ENCODE results near the gene PLCD4. TPM values are rescaled to one million over a fixed set of nuclear protein-coding genes. Genes with fewer than 3 reads are reported as not detected.

PLCD4 gene
- total and polyA plus RNA-seq, 4 donors, result 0.05 to 0.51 (median 0.12) TPM

DNA sequence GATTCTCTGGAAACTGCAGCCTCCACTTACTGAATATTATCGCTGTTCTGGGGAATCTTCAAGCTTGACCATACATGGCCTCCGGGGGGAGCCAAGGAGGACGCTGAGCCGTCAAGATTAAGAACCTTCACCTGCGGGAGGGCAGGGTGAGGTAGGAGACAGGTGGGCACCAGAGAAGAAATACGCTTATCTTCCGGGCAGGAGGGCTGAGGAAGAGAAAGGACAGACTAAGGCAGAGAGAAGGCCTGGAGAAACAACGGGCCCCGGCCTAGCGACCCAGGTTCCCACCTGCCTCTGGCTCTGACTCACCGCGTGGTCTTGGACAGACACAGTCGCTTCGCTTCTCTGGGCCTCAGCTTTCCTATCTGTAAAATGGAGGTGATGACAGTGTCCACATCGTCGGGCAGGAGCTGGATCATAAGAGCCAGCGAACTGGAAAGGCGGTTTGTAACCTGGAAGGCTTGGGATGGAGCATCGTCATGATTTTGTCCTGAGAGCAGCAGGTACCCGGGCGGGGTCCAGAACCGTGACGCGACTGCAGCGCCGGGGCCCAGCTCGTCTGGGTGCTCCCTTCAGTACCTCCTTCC lies 51.1 kb downstream of the PLCD4 start:
- no peaks in the 10 kb centered on the region for H3K27me3 ChIP-seq (ENCODE audit: control insufficient read depth in 4 of 4, insufficient read depth in 4 of 4, low read length in 3 of 4)
- H3K4me1 ChIP-seq (ENCODE audit: control insufficient read depth in 4 of 4, insufficient read depth in 4 of 4, low read length in 3 of 4), result peaks cover 9 to 22% (median 14%) of the 10 kb centered on the region in 4 donors
- peak overlapping the region; percentile 73 to 91 (median 87) for H3K4me3 ChIP-seq (ENCODE audit: low read depth in 1 of 3, low read length in 3 of 3)
- TF ChIP-seq HNF4A (conservative IDR thresholded peaks at IDR 0.05), result no peak
- H3K36me3 ChIP-seq (ENCODE audit: control insufficient read depth in 4 of 4, insufficient read depth in 3 of 4, low read depth in 1 of 4, low read length in 3 of 4), result peaks cover 9 to 42% (median 24%) of the 10 kb centered on the region in 4 donors
- peak overlapping the region; percentile 13 to 29 for H3K27ac ChIP-seq (ENCODE audit: low read depth in 1 of 2, low read length in 2 of 2)
- DNase-seq (ENCODE audit: low spot score), result peak; percentile 51
- WGBS, result 5% methylated on average over 27 of the region's 27 CpGs
- H3K9ac ChIP-seq (ENCODE audit: low read depth in 1 of 2, low read length in 2 of 2), result peak overlapping the region; percentile 42 to 50
- no peaks in the 10 kb centered on the region for H3K9me3 ChIP-seq (ENCODE audit: control insufficient read depth in 4 of 4, low read length in 3 of 4)

DNA sequence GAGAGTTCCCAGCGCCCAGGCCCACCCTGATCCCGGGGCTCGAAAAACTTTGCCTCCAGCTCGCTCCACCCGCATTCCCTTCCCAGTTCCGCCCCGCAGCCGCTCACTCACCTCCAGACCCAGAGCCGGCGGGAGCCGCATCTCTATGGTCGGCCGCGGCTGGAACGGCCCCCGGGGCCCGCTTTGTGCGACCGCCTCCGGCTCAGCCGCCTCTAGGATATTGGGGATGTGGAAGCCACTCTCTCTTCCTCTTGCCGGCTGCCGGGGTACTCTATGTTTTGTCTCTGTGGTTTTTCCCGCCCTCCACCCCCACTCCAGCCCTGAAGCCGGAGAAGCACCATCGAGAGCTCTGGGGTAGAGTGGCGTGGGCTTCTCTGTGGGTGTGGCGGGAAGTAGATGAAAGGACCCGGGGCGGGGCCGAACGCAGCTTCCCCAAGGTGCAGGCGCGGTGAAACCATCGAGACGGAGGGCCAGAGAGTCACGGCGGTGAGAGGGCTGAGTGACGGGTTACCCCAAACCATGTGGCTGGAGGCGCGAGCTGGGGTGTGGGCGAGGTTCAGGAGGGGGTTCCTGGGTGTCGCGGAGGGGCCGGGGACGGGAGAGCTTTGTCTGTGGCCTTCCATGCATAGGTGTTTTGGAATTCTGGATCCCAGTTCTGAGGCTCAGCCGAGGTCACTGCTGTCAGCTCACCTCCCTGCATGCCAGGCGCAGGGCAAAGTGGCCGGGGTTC lies 51.7 kb downstream of the PLCD4 start, which contains the start of the genes BCS1L and ZNF142:
BCS1L (plus strand) TSS at position 426 of the 730 bp plus-strand sequence. CDS start 1,305 bp downstream, outside the sequence.
ZNF142 (minus strand) TSS at position 366 of the 730 bp plus-strand sequence. CDS start 3,194 bp downstream, outside the sequence.
- Histone ChIP-seq H3K27ac (ENCODE audit: low read depth in 1 of 2, low read length in 2 of 2) (peak within 1 kb of the TSS; percentile 29 to 36), H3K9me3 (ENCODE audit: control insufficient read depth in 4 of 4, low read length in 3 of 4) (no peaks in the 10 kb centered on the region), H3K36me3 (ENCODE audit: control insufficient read depth in 4 of 4, insufficient read depth in 3 of 4, low read depth in 1 of 4, low read length in 3 of 4) (peaks cover 16 to 46% (median 26%) of the 10 kb centered on the region in 4 donors), H3K27me3 (ENCODE audit: control insufficient read depth in 4 of 4, insufficient read depth in 4 of 4, low read length in 3 of 4) (no peaks in the 10 kb centered on the region), H3K4me3 (ENCODE audit: low read depth in 1 of 3, low read length in 3 of 3) (peak within 1 kb of the TSS; percentile 73 to 91 (median 87)), H3K4me1 (ENCODE audit: control insufficient read depth in 4 of 4, insufficient read depth in 4 of 4, low read length in 3 of 4) (peaks cover 9 to 22% (median 14%) of the 10 kb centered on the region in 4 donors), H3K9ac (ENCODE audit: low read depth in 1 of 2, low read length in 2 of 2) (peak within 1 kb of the TSS; percentile 42 to 50)
- peak; percentile 88 for DNase-seq (ENCODE audit: low spot score)
- under 1% methylated on average over 49 of the region's 49 CpGs for WGBS
- TF ChIP-seq RXRA (IDR thresholded peaks at IDR 0.05) (peak; percentile 39 to 64), EGR1 (IDR thresholded peaks at IDR 0.05; ENCODE audit: low read depth in 2 of 2) (peak in 1 of 2 donors; percentile 48), FOXA1 (IDR thresholded peaks at IDR 0.05) (no peak), JUND (IDR thresholded peaks at IDR 0.05) (peak in 1 of 2 donors; percentile 28), SP1 (IDR thresholded peaks at IDR 0.05) (peak; percentile 53), NR2F2 (IDR thresholded peaks at IDR 0.05) (no peak), RAD21 (IDR thresholded peaks at IDR 0.05) (peak; percentile 44 to 52), GABPA (IDR thresholded peaks at IDR 0.05 in 1 of 2, conservative IDR thresholded peaks at IDR 0.05 in 1 of 2) (peak in 1 of 2 donors; percentile 92), YY1 (IDR thresholded peaks at IDR 0.05) (peak; percentile 84), TAF1 (conservative IDR thresholded peaks at IDR 0.05) (peak; percentile 53), HNF4G (IDR thresholded peaks at IDR 0.05) (no peak), HNF4A (conservative IDR thresholded peaks at IDR 0.05) (peak; percentile 13 to 30)
- TF ChIP-seq, protein P1, sequence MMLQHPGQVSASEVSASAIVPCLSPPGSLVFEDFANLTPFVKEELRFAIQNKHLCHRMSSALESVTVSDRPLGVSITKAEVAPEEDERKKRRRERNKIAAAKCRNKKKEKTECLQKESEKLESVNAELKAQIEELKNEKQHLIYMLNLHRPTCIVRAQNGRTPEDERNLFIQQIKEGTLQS (IDR thresholded peaks at IDR 0.05), result peak; percentile 35
- TF ChIP-seq, protein P2, sequence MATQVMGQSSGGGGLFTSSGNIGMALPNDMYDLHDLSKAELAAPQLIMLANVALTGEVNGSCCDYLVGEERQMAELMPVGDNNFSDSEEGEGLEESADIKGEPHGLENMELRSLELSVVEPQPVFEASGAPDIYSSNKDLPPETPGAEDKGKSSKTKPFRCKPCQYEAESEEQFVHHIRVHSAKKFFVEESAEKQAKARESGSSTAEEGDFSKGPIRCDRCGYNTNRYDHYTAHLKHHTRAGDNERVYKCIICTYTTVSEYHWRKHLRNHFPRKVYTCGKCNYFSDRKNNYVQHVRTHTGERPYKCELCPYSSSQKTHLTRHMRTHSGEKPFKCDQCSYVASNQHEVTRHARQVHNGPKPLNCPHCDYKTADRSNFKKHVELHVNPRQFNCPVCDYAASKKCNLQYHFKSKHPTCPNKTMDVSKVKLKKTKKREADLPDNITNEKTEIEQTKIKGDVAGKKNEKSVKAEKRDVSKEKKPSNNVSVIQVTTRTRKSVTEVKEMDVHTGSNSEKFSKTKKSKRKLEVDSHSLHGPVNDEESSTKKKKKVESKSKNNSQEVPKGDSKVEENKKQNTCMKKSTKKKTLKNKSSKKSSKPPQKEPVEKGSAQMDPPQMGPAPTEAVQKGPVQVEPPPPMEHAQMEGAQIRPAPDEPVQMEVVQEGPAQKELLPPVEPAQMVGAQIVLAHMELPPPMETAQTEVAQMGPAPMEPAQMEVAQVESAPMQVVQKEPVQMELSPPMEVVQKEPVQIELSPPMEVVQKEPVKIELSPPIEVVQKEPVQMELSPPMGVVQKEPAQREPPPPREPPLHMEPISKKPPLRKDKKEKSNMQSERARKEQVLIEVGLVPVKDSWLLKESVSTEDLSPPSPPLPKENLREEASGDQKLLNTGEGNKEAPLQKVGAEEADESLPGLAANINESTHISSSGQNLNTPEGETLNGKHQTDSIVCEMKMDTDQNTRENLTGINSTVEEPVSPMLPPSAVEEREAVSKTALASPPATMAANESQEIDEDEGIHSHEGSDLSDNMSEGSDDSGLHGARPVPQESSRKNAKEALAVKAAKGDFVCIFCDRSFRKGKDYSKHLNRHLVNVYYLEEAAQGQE (IDR thresholded peaks at IDR 0.05), result peak; percentile 60
- TF ChIP-seq, protein P3, sequence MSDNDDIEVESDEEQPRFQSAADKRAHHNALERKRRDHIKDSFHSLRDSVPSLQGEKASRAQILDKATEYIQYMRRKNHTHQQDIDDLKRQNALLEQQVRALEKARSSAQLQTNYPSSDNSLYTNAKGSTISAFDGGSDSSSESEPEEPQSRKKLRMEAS (IDR thresholded peaks at IDR 0.05), result peak; percentile 89

Measured in liver (tissue), 9 donors.